Right lobe of liver (tissue), 4 donors: Measurements from ENCODE around the gene AVL9.

ENCODE experiments used
- CTCF ChIP-seq, 4 donors: fragments of 200-600 bp in 3 of 4; fragments of 450-650 bp in 1 of 4; IDR thresholded peaks; one replicate each; pipeline versions ENCODE4 v1.5.1 to v1.8.0; 2016 to 2022; ENCODE audit warnings: antibody characterized with exemption in 4 of 4, mild to moderate bottlenecking in 2 of 4
- POLR2A ChIP-seq: fragments of 450-650 bp; IDR thresholded peaks from one replicate; pipeline ENCODE4 v1.6.1; 2017; ENCODE audit warnings: antibody characterized with exemption, mild to moderate bottlenecking
- donor health status: DM: no; HTN: no; CAD: no.
- donor health status: DM: no; HTN: no; CAD: no.
- donor health status: DM: no; HTN: yes; CAD: no.

DNA sequence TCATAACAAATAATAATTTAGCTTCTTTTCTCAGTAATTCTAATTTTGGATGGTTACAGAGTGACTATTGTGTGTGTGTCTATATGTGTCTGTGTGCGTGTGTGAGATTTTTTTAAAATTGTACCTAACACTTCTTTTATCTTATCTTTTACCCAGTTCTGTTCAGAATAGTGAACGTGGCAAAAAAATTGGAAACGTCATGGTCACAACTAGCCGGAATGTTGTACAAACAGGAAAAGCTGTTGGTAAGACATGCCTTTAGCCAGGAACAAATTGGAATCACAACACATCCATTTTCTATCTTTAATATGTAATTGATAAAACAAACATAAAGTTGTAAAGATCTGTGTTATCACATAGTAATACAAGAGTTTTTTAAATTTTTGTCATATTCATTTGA, 85.4 kb downstream of the AVL9 start:
- TF ChIP-seq CTCF (IDR thresholded peaks at IDR 0.05) (no peak), POLR2A (no peak)
